Putamen (tissue), 1 donor: ENCODE measurements around the gene C6orf132.

Source experiments
- DNase-seq: peaks from one replicate; pipeline ENCODE4 v3.0.0-alpha.2; 2016; ENCODE audit warnings: low spot score

Gene C6orf132

DNA sequence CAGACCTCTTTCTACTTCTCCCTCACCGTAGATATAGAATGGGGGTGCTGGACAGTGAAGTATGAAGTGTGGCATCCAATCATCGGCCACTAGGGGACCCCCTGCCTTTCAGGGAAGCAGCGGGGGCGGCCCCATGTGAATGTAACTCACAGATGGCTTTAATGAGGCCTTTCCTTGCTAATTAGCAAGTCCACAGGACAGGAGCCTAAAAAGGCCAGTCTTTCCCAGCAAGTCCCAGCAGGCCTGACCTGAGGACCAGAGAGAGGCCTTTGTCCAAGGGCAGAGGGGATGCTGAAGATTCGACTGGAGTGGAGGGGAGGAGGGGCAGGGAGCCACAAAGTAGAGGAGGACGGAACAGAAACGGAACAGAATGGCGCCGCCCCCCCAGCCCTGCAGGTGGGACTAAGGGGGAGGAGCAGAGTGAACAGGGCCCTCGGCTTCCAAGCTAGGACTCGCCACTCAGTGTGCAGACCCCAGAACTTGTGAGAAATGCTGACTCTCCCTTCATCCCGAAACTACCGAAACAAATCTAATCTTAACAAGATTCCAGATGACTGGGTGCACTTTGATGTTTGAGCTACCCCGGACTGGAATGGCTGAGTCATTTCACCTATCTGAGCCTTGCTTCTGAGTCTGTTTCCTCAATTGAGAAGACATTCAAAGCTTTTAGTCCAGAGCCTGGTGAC, 5.8 kb downstream of the C6orf132 start:
- no peak for DNase-seq

DNA sequence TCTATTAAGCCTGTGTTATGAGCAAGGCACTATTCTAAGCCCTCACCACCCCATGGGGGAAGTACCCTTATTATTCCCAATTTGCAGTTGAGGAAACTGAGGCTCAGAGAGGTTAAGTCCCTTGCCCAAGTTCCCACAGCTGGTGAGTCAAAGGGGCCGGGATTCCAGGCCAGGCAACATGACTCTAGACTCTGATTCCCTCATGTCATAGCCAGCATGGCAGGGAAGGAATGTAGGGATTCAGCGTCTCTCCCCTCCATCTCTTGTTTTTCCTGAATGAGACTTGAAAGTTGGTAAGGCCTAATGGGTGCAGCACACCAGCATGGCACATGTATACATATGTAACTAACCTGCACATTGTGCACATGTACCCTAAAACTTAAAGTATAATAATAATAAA, 6.7 kb downstream of the C6orf132 start:
- DNase-seq: no peak

DNA sequence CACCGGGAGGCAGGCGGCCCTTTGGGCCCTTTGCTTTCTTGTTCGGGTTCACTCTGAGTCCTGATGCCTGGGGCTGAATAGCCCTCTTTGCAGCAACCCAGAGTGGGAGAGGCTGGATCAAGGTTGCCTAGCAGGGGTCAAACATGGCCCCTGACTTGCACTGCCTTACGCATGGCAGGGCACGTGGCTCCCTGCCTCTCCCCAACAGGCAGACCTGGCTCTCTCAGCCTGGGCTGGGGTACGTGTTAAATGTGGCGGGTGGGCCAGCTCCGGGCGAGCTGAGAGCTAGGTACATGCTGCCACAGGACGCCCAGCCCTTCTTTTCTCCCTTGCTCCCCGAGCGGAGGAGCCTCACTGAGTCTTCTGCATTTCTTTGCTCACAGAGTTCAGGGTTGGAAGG, 7.3 kb downstream of the C6orf132 start:
- DNase-seq: no peak

GRCh38 chr6:42133926-42134325, 8.5 kb downstream of the C6orf132 start:
- no peak for DNase-seq

DNA sequence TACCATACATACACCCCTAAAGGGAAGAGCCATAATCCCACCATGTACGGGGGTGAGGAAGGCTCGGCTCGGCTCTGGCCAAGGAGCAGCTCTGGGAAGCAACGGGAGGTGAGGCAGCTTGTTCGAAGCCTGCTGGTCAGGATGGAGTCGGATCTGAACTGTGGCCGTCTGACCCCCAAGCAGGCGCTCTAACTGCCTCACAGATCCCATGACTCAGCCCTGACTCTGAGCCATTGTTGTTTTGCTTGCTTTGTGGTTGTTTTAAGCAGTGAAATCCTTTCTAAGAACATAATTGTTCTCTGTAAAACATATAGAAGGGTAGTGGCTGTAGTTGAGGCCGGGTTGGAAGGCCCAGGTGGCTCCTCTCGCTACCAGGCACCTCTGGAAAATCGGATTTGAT, 10.9 kb downstream of the C6orf132 start:
- DNase-seq: no peak

DNA sequence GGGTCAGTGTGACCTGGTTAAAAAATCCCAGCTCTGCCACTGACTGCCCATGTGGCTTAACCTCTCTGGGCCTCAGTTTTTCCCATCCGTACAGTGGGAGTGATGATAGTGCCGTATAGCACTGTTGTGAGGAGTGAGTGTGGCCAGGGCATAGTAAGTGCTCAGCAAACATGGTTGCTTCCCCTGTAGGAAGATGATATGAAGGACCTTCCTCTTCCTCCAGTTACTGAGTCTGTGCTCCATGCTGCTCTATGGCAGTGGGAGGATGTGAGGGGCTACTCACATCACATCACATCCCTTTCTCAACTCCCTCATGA, 13.1 kb downstream of the C6orf132 start:
- no peak for DNase-seq

DNA sequence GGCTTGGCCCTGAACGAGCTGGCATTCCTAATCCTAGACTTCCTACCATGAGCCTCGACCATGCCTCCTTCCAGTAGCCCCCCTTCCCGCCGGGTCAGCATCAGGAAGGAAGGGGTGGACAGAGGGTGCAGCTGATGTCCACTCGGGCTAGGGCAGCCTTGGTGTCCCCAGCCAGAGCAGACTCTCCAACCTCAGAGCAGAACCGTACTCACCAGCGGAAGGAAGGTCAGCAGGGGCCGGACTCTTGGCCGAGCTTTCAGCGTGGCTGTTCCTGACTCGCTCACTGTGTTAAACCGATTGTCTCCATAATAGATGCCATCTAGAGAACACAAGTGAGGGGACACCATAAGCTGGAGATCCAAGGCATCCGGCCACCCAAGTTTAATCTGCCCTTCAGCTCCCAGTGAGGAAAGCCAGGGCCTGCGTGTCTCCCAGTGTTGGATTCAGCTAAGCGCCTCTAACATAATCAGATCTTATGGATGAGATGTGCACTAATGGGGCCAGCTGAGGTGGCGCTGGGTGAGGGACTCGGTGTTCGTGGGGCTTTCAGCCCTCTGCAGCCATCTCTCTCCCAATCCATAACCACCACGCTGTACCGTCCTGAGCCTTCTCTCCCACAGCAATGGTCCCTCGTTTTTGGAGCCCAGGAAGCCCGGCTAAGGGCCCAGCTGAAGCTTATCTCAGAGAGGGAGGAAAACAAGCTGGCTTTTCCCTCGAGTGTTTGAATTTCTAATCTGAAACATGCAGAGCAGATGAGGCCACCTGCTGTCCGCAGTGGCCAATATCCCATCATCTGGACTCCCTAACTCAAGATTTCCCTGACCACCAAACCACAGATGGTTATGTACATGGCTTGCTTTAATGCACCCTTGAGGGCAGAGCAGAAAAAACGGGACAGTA, 13.7 kb downstream of the C6orf132 start:
- DNase-seq: no peak

- no peak for DNase-seq
Measured at GRCh38 chr6:42125663-42126062, 16.8 kb downstream of the C6orf132 start.

GRCh38 chr6:42125231-42125630, 17.2 kb downstream of the C6orf132 start:
- DNase-seq: no peak

- no peak for DNase-seq
Measured at GRCh38 chr6:42124223-42124836, 18.1 kb downstream of the C6orf132 start.

DNA sequence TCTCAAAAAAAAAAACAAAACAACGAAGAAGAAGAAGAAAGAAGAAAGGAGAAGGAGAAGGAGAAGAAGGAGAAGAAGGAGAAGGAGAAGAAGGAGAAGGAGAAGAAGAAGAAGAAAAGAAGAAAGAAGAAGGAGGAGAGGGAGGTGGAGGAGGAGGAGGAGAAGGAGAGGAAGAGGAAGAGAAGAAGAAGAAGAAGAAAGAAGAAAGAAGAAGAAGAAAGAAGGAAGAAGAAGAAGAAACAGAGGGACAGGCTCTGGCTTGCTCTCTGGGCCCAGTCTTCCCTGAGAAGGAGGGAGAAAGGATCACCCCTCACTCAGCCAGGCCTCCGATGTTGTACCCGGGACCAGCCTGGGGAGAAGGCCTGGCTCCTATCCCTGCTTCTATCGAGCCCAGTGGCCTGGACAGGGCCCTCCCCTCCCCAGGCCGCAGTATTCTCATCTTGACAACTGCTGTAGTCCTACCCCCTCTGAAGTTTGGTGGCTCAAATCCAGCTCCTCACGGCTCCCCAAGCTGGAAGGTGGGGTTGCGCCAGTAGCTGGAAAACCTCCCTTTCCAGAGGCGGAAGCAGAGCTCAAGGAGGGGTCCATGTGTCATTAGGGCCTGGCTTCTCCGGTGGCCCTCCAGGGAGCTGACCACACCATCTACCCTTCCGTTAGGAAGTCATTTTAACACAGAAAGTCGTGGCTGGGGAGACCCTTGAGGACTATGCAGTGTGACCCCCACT, 18.9 kb downstream of the C6orf132 start:
- DNase-seq: no peak

- no peak for DNase-seq
Measured at GRCh38 chr6:42120895-42121865, 21.2 kb downstream of the C6orf132 start.

GRCh38 chr6:42118162-42119001, 24.0 kb downstream of the C6orf132 start:
- no peak for DNase-seq

DNA sequence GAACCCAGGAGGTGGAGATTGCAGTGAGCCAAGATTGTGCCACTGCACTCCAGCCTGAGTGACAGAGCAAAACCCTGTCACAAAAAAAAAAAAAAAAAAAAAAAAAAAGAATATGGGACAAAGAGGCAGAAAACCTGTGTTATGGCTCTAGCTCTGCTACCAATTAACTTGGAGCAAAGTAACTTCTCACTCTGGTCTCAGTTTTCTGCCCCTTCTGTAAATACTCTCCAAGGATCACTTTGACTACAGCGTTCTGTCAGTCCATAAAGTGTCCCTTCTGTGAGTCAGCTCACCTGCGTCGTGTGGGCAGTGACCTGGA, 24.6 kb downstream of the C6orf132 start:
- no peak for DNase-seq

- DNase-seq: no peak
Measured at GRCh38 chr6:42113936-42114636, 28.3 kb downstream of the C6orf132 start.

- DNase-seq: no peak
Measured at GRCh38 chr6:42112351-42112750, 30.1 kb downstream of the C6orf132 start.

DNA sequence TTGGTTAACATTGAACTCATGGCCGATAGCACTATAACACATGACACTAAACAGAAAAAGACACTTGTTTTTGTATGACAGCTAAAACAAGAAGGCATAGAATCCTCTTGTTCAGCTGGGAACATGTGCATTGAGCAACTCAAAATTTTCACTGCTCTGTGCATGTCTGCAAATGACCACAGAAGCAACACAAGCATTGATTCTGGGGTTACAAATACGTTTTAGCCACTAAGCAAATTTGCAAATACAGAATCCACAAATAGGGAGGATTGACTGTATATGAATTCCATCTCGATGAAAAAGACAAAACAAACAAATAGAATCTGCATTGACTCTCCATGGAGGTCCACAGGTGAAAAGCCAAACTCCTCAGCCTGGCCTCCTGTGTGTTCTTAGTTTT, 31.7 kb downstream of the C6orf132 start:
- no peak for DNase-seq

- no peak for DNase-seq
Measured at GRCh38 chr6:42108071-42108470, 34.3 kb downstream of the C6orf132 start.

DNA sequence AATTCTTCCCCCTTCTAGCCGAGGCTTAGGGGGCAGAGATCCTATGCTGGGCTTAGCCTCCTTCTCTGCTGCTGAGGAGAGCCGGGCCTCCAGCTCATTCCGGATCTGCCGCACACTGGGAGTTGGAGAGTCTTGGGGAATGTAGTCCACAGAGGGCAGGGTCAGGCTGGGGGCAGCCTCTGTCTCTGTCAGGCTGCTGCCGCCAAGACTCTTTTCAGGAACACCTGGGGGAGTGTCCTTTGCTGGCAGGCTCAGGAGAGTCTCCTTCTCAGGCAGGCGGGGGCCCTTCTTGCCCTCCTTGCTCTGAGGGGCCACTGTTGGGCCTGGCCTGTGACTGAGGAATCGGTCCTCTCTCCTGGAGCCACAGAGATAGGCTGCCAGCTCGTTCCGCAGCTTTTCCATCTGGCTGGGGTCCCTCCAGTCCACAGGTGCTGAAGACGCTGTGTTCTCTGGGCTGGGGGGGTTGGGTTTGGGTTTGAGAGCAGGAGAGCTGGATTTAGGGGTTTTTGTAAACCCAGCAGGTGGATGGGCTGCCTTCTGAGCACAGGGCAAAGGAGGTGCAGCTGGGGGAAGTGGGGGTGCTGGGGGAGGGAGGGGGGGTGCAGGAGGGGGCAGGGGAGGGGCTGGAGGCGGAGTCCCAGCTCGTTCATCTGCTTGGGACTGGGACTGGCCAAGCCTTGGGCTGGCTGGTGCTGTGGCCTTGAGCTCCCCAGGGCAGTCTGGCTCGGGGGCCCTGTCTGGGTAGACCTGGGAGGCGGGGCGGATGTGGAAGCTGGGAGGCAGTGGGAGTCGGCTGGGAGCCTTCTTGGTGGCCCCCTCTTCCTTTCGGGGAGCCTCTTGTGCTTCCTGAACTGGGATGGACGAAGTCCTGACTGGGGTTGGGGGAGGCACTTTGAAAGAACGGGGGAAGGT, 36.1 kb downstream of the C6orf132 start:
- no peak for DNase-seq
